Measurements from ENCODE around the gene NLRP13. TPM values are rescaled to one million over a fixed set of nuclear protein-coding genes. Genes with fewer than 3 reads are reported as not detected.

Gene NLRP13
- total RNA-seq, 1 donor from 2014 or later, result not detected

GRCh38 chr19:55855160-55855559, 77.0 kb downstream of the NLRP13 start:
- Histone ChIP-seq H3K27ac (no peak overlapping the region), H3K9me3 (no peaks in the 10 kb centered on the region), H3K4me1 (no peaks in the 10 kb centered on the region), H3K4me3 (no peak overlapping the region), H3K36me3 (no peaks in the 10 kb centered on the region), H3K27me3 (ENCODE audit: low read depth) (no peaks in the 10 kb centered on the region)
- ATAC-seq (no peak), DNase-seq (no peak)
- no peak for TF ChIP-seq CTCF (IDR thresholded peaks at IDR 0.05)
- intact Hi-C loops (cut with DNase I), result no loop called here

Other genes starting within 250 kb of the NLRP13 start
- gene NLRP9, start 193.9 kb downstream of the NLRP13 start, total RNA-seq, result not detected
- gene RFPL4A, start 173.2 kb downstream of the NLRP13 start, total RNA-seq, result not detected
- not detected for gene RFPL4AL1, start 163.2 kb downstream of the NLRP13 start, total RNA-seq
- not detected for gene NLRP11, start 100.3 kb downstream of the NLRP13 start, total RNA-seq
- gene NLRP4, start 95.8 kb downstream of the NLRP13 start, total RNA-seq, result not detected
- not detected for gene NLRP8, start 15.5 kb upstream of the NLRP13 start, total RNA-seq
- gene NLRP5, start 54.4 kb upstream of the NLRP13 start, total RNA-seq, result not detected
- 32.4 TPM for gene ZNF787, start 189.0 kb upstream of the NLRP13 start, total RNA-seq
- 38.7 TPM for gene ZNF444, start 209.0 kb upstream of the NLRP13 start, total RNA-seq
- gene GALP, start 243.7 kb upstream of the NLRP13 start, total RNA-seq, result not detected

Data from lower lobe of right lung (tissue), 2 donors.